CD14-positive monocyte (primary cell): ENCODE data around the gene TREX2. TPM values are rescaled to one million over a fixed set of nuclear protein-coding genes. Genes with fewer than 3 reads are reported as not detected.
A peak's percentile ranks its signal among the peaks of the same experiment; 100 is the strongest.

Source experiments
- DNase-seq, 3 donors: peaks; one replicate each; pipeline ENCODE4 v3.0.0-alpha.2; 2011 to 2022
- H2AFZ ChIP-seq: 2 replicates; pipeline ENCODE4 v1.6.0; 2012; ENCODE audit warnings: mild to moderate bottlenecking, low read depth, low read length, inconsistent platforms; ENCODE audit not compliant: insufficient read depth, poor library complexity, severe bottlenecking
- H3K27ac ChIP-seq, 2 donors: 1 replicate in 1 of 2; 2 replicates in 1 of 2; pipeline ENCODE4 v1.5.1; 2012 to 2013; ENCODE audit warnings: low read length in 2 of 2, control low read depth in 1 of 2, inconsistent platforms in 1 of 2, low read depth in 1 of 2, mild to moderate bottlenecking in 1 of 2
- H3K27me3 ChIP-seq, 2 donors: one replicate each; pipeline versions ENCODE4 v1.6.0 to v1.6.1; 2011 to 2013; ENCODE audit warnings: low read length in 2 of 2; ENCODE audit not compliant: control insufficient read depth in 2 of 2, insufficient read depth in 2 of 2
- H3K36me3 ChIP-seq, 2 donors: replicated peaks in 1 of 2; 1 replicate in 1 of 2; 2 replicates in 1 of 2; pipeline versions ENCODE4 v1.5.1 to v1.6.1; 2012 to 2013; ENCODE audit warnings: low read length in 2 of 2, control low read depth in 1 of 2, inconsistent platforms in 1 of 2, mild to moderate bottlenecking in 1 of 2; ENCODE audit not compliant: insufficient read depth in 2 of 2, control insufficient read depth in 1 of 2
- H3K4me1 ChIP-seq, 2 donors: 1 replicate in 1 of 2; 2 replicates in 1 of 2; pipeline versions ENCODE4 v1.5.1 to v1.6.1; 2012 to 2013; ENCODE audit warnings: low read length in 2 of 2, control low read depth in 1 of 2, inconsistent platforms in 1 of 2, mild to moderate bottlenecking in 1 of 2, moderate library complexity in 1 of 2; ENCODE audit not compliant: insufficient read depth in 2 of 2, control insufficient read depth in 1 of 2
- H3K4me2 ChIP-seq: replicated peaks from 2 replicates; pipeline ENCODE3; 2012; ENCODE audit warnings: low read length, moderate library complexity, mild to moderate bottlenecking; ENCODE audit not compliant: poor library complexity, severe bottlenecking; ENCODE audit errors: extremely low read depth
- H3K4me3 ChIP-seq, 3 experiments: fragments of 200-600 bp in 1 of 3; sonication (generic) in 1 of 3; replicated peaks in 1 of 3; 1 replicate in 2 of 3; 2 replicates in 1 of 3; pipeline ENCODE4 v1.5.1; 2011 to 2013; ENCODE audit warnings: low read length in 3 of 3, mild to moderate bottlenecking in 3 of 3, control low read depth in 2 of 3, low read depth in 2 of 3, inconsistent platforms in 1 of 3, moderate library complexity in 1 of 3
- H3K79me2 ChIP-seq: 2 replicates; pipeline ENCODE4 v1.6.0; 2012; ENCODE audit warnings: mild to moderate bottlenecking, control low read depth, inconsistent platforms, low read length, moderate library complexity; ENCODE audit not compliant: insufficient read depth
- H3K9ac ChIP-seq: 2 replicates; pipeline ENCODE4 v1.6.0; 2017; ENCODE audit warnings: low read length, mild to moderate bottlenecking; ENCODE audit not compliant: insufficient read depth, poor library complexity, severe bottlenecking
- H3K9me3 ChIP-seq, 2 donors: replicated peaks in 1 of 2; 1 replicate in 1 of 2; 2 replicates in 1 of 2; pipeline versions ENCODE4 v1.5.1 to v1.6.1; 2012 to 2013; ENCODE audit warnings: low read length in 2 of 2, control low read depth in 1 of 2; ENCODE audit not compliant: control insufficient read depth in 1 of 2, insufficient read depth in 1 of 2
- H4K20me1 ChIP-seq: 2 replicates; pipeline ENCODE4 v1.6.0; 2012; ENCODE audit warnings: mild to moderate bottlenecking, low read length, control low read depth, moderate library complexity; ENCODE audit not compliant: insufficient read depth
- H3K27ac Mint-ChIP-seq, 7 donors: one replicate each; pipeline ENCODE4 v1.8.0; 2020; ENCODE audit warnings: mild to moderate bottlenecking in 7 of 7, mixed read lengths in 7 of 7, moderate library complexity in 6 of 7, inconsistent platforms in 2 of 7
- H3K27me3 Mint-ChIP-seq, 3 donors: one replicate each; pipeline ENCODE4 v1.8.0; 2021 to 2022; ENCODE audit warnings: low read depth in 3 of 3, mild to moderate bottlenecking in 3 of 3, mixed read lengths in 3 of 3, moderate library complexity in 3 of 3, inconsistent platforms in 1 of 3
- H3K36me3 Mint-ChIP-seq, 2 donors: one replicate each; pipeline ENCODE4 v1.8.0; 2020; ENCODE audit warnings: mixed read lengths in 2 of 2, inconsistent platforms in 1 of 2, mild to moderate bottlenecking in 1 of 2
- H3K4me1 Mint-ChIP-seq: one replicate; pipeline ENCODE4 v1.8.0; 2020; ENCODE audit warnings: mild to moderate bottlenecking, mixed read lengths
- H3K4me3 Mint-ChIP-seq, 2 donors: one replicate each; pipeline ENCODE4 v1.8.0; 2020; ENCODE audit warnings: mild to moderate bottlenecking in 2 of 2, mixed read lengths in 2 of 2, moderate library complexity in 1 of 2
- H3K9me3 Mint-ChIP-seq, 7 donors: one replicate each; pipeline ENCODE4 v1.8.0; 2020 to 2022; ENCODE audit warnings: mixed read lengths in 7 of 7, mild to moderate bottlenecking in 6 of 7, moderate library complexity in 6 of 7, inconsistent platforms in 2 of 7
- WGBS: methylation state at CpG from one replicate; pipeline ENCODE4 v1.1.5; 2013; ENCODE audit warnings: missing lambda C conversion rate; ENCODE audit not compliant: insufficient coverage; 5-methylcytosine and 5-hydroxymethylcytosine counted together
- intact Hi-C, 2 donors: fragments of 100-400 bp; cut with micrococcal nuclease; formaldehyde crosslinking; loops; one replicate each; pipeline versions ENCODE4 v1.15.0 to v1.15.1; 2023
- polyA plus RNA-seq, 3 donors: library from polyadenylated mRNA; depleted of rRNA in 1 of 3; unstranded in 2 of 3; stranded (reverse) in 1 of 3; fragments of 300-500 nt in 2 of 3; fragments of >200 nt in 1 of 3; fragmentation: Illumina TruSeq in 2 of 3; gene quantifications; 1 replicate in 2 of 3; 2 replicates in 1 of 3; pipeline ENCODE4 v1.2.3, GENCODE V29; 2012 to 2021
- TF ChIP-seq, protein P1 (sequence below): fragments of 200-600 bp; IDR thresholded peaks from one replicate; pipeline ENCODE4 v1.8.0; 2022; ENCODE audit warnings: antibody characterized with exemption, mild to moderate bottlenecking

The TREX2 gene
- polyA plus RNA-seq, 3 donors = 1.5 TPM; not detected in 2

DNA sequence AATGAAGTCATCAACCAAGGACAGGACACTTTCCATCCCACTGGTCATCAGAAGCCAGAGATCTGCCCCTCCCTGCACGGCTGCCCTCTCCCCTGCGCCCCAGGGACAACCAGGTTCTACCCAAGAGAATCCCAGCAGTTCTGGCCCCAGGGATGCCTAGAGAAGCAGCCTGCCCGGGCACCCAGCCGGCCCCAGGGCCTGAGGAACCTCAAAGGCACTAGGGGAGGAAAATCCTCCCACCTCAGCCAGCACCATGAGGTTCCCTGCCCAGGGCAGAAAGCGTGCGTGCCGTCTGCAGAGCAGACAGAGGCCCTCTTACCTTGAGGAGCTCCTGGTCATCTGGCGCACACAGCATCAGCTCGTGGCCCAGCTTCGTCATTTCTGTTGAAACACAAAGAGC, 16.4 kb upstream of the TREX2 start:
- no peak overlapping the region for H2AFZ ChIP-seq
- no peaks in the 10 kb centered on the region for H4K20me1 ChIP-seq
- DNase-seq = no peak
- no peaks in the 10 kb centered on the region for H3K4me1 ChIP-seq
- TF ChIP-seq, protein P1, sequence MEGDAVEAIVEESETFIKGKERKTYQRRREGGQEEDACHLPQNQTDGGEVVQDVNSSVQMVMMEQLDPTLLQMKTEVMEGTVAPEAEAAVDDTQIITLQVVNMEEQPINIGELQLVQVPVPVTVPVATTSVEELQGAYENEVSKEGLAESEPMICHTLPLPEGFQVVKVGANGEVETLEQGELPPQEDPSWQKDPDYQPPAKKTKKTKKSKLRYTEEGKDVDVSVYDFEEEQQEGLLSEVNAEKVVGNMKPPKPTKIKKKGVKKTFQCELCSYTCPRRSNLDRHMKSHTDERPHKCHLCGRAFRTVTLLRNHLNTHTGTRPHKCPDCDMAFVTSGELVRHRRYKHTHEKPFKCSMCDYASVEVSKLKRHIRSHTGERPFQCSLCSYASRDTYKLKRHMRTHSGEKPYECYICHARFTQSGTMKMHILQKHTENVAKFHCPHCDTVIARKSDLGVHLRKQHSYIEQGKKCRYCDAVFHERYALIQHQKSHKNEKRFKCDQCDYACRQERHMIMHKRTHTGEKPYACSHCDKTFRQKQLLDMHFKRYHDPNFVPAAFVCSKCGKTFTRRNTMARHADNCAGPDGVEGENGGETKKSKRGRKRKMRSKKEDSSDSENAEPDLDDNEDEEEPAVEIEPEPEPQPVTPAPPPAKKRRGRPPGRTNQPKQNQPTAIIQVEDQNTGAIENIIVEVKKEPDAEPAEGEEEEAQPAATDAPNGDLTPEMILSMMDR = no peak
- Mint-ChIP-seq H3K27ac (no peak overlapping the region), H3K27me3 (peaks cover 0 to 8% (median 0%) of the 10 kb centered on the region in 3 donors), H3K4me1 (peaks cover 1% of the 10 kb centered on the region), H3K36me3 (peaks cover 33 to 55% of the 10 kb centered on the region in 2 donors), H3K9me3 (no peaks in the 10 kb centered on the region), H3K4me3 (no peak overlapping the region)
- H3K9ac ChIP-seq = no peak overlapping the region
- H3K4me3 ChIP-seq = no peak overlapping the region
- H3K79me2 ChIP-seq = no peaks in the 10 kb centered on the region
- no peak overlapping the region for H3K27ac ChIP-seq
- H3K27me3 ChIP-seq = no peaks in the 10 kb centered on the region
- H3K9me3 ChIP-seq = no peaks in the 10 kb centered on the region
- peaks cover 38 to 60% of the 10 kb centered on the region in 2 donors for H3K36me3 ChIP-seq
- intact Hi-C loops = no loop called here
- H3K4me2 ChIP-seq = no peak overlapping the region
- WGBS = 100% methylated on average over 7 of the region's 10 CpGs

DNA sequence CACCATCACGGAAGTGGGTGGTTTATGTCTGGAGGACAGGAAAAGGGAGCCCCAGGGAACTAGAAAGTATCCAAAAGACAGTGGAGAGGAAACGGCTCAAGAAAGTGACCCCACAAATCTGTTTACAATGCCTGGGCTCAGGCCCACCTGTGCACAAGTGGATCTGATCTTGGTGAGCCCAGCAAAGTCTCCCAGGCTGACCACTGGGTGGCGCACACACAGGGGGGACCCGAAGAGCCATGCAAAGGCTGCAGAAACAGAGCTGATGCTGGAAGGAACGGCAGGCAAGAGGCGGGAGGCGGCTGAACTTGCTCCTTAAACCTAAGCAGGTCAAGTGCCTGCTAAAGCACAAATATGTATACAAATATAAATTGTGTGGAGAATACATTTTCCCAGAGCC, 15.0 kb upstream of the TREX2 start:
- WGBS = 100% methylated on average over 1 of the region's 7 CpGs
- no peak overlapping the region for H3K9ac ChIP-seq
- H3K9me3 ChIP-seq = no peaks in the 10 kb centered on the region
- no peak overlapping the region for H3K27ac ChIP-seq
- Mint-ChIP-seq H3K36me3 (peaks cover 36 to 57% of the 10 kb centered on the region in 2 donors), H3K27ac (no peak overlapping the region), H3K27me3 (peaks cover 0 to 8% (median 0%) of the 10 kb centered on the region in 3 donors), H3K4me1 (no peaks in the 10 kb centered on the region), H3K9me3 (no peaks in the 10 kb centered on the region), H3K4me3 (no peak overlapping the region)
- H3K79me2 ChIP-seq = no peaks in the 10 kb centered on the region
- intact Hi-C loops = no loop called here
- TF ChIP-seq, protein P1 = peak; percentile 48
- H3K36me3 ChIP-seq = peaks cover 50 to 67% of the 10 kb centered on the region in 2 donors
- H3K4me3 ChIP-seq = no peak overlapping the region
- peak; percentile 4 to 14 (median 7) for DNase-seq
- no peaks in the 10 kb centered on the region for H4K20me1 ChIP-seq
- no peak overlapping the region for H2AFZ ChIP-seq
- no peaks in the 10 kb centered on the region for H3K27me3 ChIP-seq
- no peaks in the 10 kb centered on the region for H3K4me1 ChIP-seq
- no peak overlapping the region for H3K4me2 ChIP-seq
